GM18951 (cell line): Measurements from ENCODE around the gene LDAF1.

Experiments
- POLR2A ChIP-seq: IDR thresholded peaks from 4 replicates; pipeline ENCODE4 v1.6.1; 2011; ENCODE audit warnings: mild to moderate bottlenecking; ENCODE audit not compliant: insufficient read length, insufficient read depth; ENCODE audit errors: extremely low read depth
- in situ Hi-C: fragments of 300-500 bp; cut with MboI; formaldehyde crosslinking; loops from one replicate; pipeline ENCODE4 v1.12.0; 2022; ENCODE audit warnings: low sequenced_read_pairs, mixed read lengths, inconsistent platforms; ENCODE audit not compliant: unreplicated experiment

LDAF1 gene

GRCh38 chr16:21197112-21197511 lies 38.6 kb downstream of the LDAF1 start:
- in situ Hi-C loops: loop anchor here (10.0 kb wide), 1 partner anchor 78 kb away; the partner anchor contains the start of gene CRYM
- TF ChIP-seq POLR2A: no peak

GRCh38 chr16:21197621-21198020 lies 39.1 kb downstream of the LDAF1 start:
- in situ Hi-C loops: loop anchor here (10.0 kb wide), 1 partner anchor 77 kb away; the partner anchor contains the start of gene CRYM
- TF ChIP-seq POLR2A: no peak

- in situ Hi-C loops: loop anchor here (10.0 kb wide), 1 partner anchor 75 kb away; the partner anchor contains the start of gene CRYM
- TF ChIP-seq POLR2A: no peak
These were observed 41.2 kb downstream of the LDAF1 start for GRCh38 chr16:21199607-21200218.

GRCh38 chr16:21203155-21203797 lies 44.8 kb downstream of the LDAF1 start:
- in situ Hi-C loops: no loop called here

GRCh38 chr16:21205303-21205702 lies 46.8 kb downstream of the LDAF1 start:
- TF ChIP-seq POLR2A: no peak
- in situ Hi-C loops: no loop called here

More at GRCh38 chr16:21203155-21203797, 44.8 kb downstream of the LDAF1 start:
- no peak for TF ChIP-seq POLR2A

GRCh38 chr16:21206550-21206949 lies 48.1 kb downstream of the LDAF1 start:
- TF ChIP-seq POLR2A: no peak
- in situ Hi-C loops: no loop called here

- no peak for TF ChIP-seq POLR2A
- in situ Hi-C loops: no loop called here
These were observed 50.2 kb downstream of the LDAF1 start for GRCh38 chr16:21208446-21209230.

GRCh38 chr16:21211486-21211885 lies 53.0 kb downstream of the LDAF1 start, which contains the start of gene ZP2:
TSS of gene ZP2 (minus strand) at chr16:21211574. CDS start at chr16:21211547, 27 bp downstream.
- TF ChIP-seq POLR2A: no peak
- in situ Hi-C loops: no loop called here

- no peak for TF ChIP-seq POLR2A
- in situ Hi-C loops: no loop called here
These were observed 55.6 kb downstream of the LDAF1 start for GRCh38 chr16:21214086-21214485.

GRCh38 chr16:21217121-21217520 lies 58.6 kb downstream of the LDAF1 start:
- in situ Hi-C loops: no loop called here
- no peak for TF ChIP-seq POLR2A

- in situ Hi-C loops: no loop called here
- no peak for TF ChIP-seq POLR2A
These were observed 59.7 kb downstream of the LDAF1 start for GRCh38 chr16:21218153-21218552.

GRCh38 chr16:21219551-21219950 lies 61.1 kb downstream of the LDAF1 start:
- in situ Hi-C loops: no loop called here
- TF ChIP-seq POLR2A: no peak

GRCh38 chr16:21222495-21223337 lies 64.2 kb downstream of the LDAF1 start:
- no peak for TF ChIP-seq POLR2A
- in situ Hi-C loops: no loop called here

GRCh38 chr16:21223787-21224186 lies 65.3 kb downstream of the LDAF1 start:
- in situ Hi-C loops: no loop called here
- no peak for TF ChIP-seq POLR2A
